GM19025 (cell line): ENCODE results near the gene KRTAP10-12.
"Not testable (repeated sequence)": the region's sequence is repeated elsewhere in the genome, so short reads cannot be mapped to it uniquely, and the experiment has no call there.

Experiments
- ATAC-seq: cut with Tn5 transposase; IDR thresholded peaks from one replicate; pipeline ENCODE4 v1.9.1; 2021; ENCODE audit warnings: mild to moderate bottlenecking, low read depth, moderate library complexity; ENCODE audit not compliant: unreplicated experiment

The KRTAP10-12 gene

GRCh38 chr21:44697172-44697810 is at the start of gene KRTAP10-12:
Gene KRTAP10-12 (plus strand): TSS chr21:44697172. CDS start chr21:44697202, 30 bp downstream.
- ATAC-seq: not testable (repeated sequence)

GRCh38 chr21:44647222-44647552 is 49.8 kb upstream of the KRTAP10-12 start:
- ATAC-seq: no peak

- ATAC-seq: no peak
Measured at GRCh38 chr21:44648557-44649311, 48.2 kb upstream of the KRTAP10-12 start.

GRCh38 chr21:44649521-44650100 is 47.4 kb upstream of the KRTAP10-12 start:
- ATAC-seq: no peak

- ATAC-seq: no peak
Measured at GRCh38 chr21:44650265-44650972, 46.6 kb upstream of the KRTAP10-12 start.

GRCh38 chr21:44650973-44651675 is 45.8 kb upstream of the KRTAP10-12 start:
- no peak for ATAC-seq

- no peak for ATAC-seq
Measured at GRCh38 chr21:44653123-44653522, 43.8 kb upstream of the KRTAP10-12 start.

- no peak for ATAC-seq
Measured at GRCh38 chr21:44653656-44654575, 43.1 kb upstream of the KRTAP10-12 start.

GRCh38 chr21:44654576-44655175 is 42.3 kb upstream of the KRTAP10-12 start, which contains the start of gene KRTAP12-4:
Gene KRTAP12-4 (minus strand): TSS chr21:44654659. CDS start chr21:44654614, 45 bp downstream.
- ATAC-seq: no peak

- ATAC-seq: no peak
Measured at GRCh38 chr21:44656868-44657267, 40.1 kb upstream of the KRTAP10-12 start.

GRCh38 chr21:44657635-44658540 is 39.1 kb upstream of the KRTAP10-12 start, which contains the start of gene KRTAP12-3:
Gene KRTAP12-3 (plus strand): TSS chr21:44657932. CDS start chr21:44657980, 48 bp downstream.
- ATAC-seq: no peak

GRCh38 chr21:44658541-44658910 is 38.4 kb upstream of the KRTAP10-12 start:
- ATAC-seq: no peak

- no peak for ATAC-seq
Measured at GRCh38 chr21:44658913-44659595, 37.9 kb upstream of the KRTAP10-12 start.

GRCh38 chr21:44661567-44661966 is 35.4 kb upstream of the KRTAP10-12 start:
- not testable (repeated sequence) for ATAC-seq

GRCh38 chr21:44664691-44665090 is 32.3 kb upstream of the KRTAP10-12 start:
- ATAC-seq: no peak

- no peak for ATAC-seq
Measured at GRCh38 chr21:44666401-44667320, 30.3 kb upstream of the KRTAP10-12 start, which contains the start of gene KRTAP12-2. Gene KRTAP12-2 (minus strand): TSS chr21:44666927. CDS start chr21:44666886, 41 bp downstream.
